Heart left ventricle (tissue), 16 donors: Measurements from ENCODE around the gene CLK2. TPM values are rescaled to one million over a fixed set of nuclear protein-coding genes. Genes with fewer than 3 reads are reported as not detected.
A peak's percentile ranks its signal among the peaks of the same experiment; 100 is the strongest.

ENCODE experiments used
- ATAC-seq, 4 donors: fragments of 200-7000 bp; cut with Tn5 transposase; one replicate each; pipeline ENCODE4 v1.9.1; 2020 to 2022; ENCODE audit warnings: moderate library complexity in 4 of 4, mild to moderate bottlenecking in 3 of 4, moderate number of reproducible peaks in 1 of 4
- DNase-seq, 5 donors: peaks; one replicate each; pipeline ENCODE4 v3.0.0-alpha.2; 2020
- H3K27ac ChIP-seq, 12 donors: fragments of 200-600 bp; sonication (generic) in 4 of 12; one replicate each; pipeline versions ENCODE4 v1.5.0 to v1.8.0; 2016 to 2022; ENCODE audit warnings: mild to moderate bottlenecking in 2 of 12
- H3K27me3 ChIP-seq, 9 donors: fragments of 200-600 bp; sonication (generic) in 2 of 9; one replicate each; pipeline versions ENCODE4 v1.5.1 to v1.8.0; 2016 to 2022; ENCODE audit warnings: mild to moderate bottlenecking in 3 of 9
- H3K36me3 ChIP-seq, 9 donors: fragments of 200-600 bp; sonication (generic) in 2 of 9; one replicate each; pipeline versions ENCODE4 v1.5.0 to v1.8.0; 2018 to 2022; ENCODE audit warnings: mild to moderate bottlenecking in 2 of 9
- H3K4me1 ChIP-seq, 12 donors: fragments of 200-600 bp; sonication (generic) in 4 of 12; one replicate each; pipeline versions ENCODE4 v1.5.0 to v1.8.0; 2016 to 2022; ENCODE audit warnings: mild to moderate bottlenecking in 3 of 12
- H3K4me3 ChIP-seq, 12 donors: fragments of 200-600 bp; sonication (generic) in 4 of 12; one replicate each; pipeline versions ENCODE4 v1.5.0 to v1.8.0; 2017 to 2022; ENCODE audit warnings: mild to moderate bottlenecking in 9 of 12, moderate library complexity in 4 of 12
- H3K9me3 ChIP-seq, 12 donors: fragments of 200-600 bp; sonication (generic) in 4 of 12; one replicate each; pipeline versions ENCODE4 v1.5.0 to v1.8.0; 2016 to 2022; ENCODE audit warnings: mild to moderate bottlenecking in 1 of 12
- POLR2A ChIP-seq, 2 donors: fragments of 450-650 bp; IDR thresholded peaks; one replicate each; pipeline ENCODE4 v1.6.1; 2017; ENCODE audit warnings: antibody characterized with exemption in 2 of 2, mild to moderate bottlenecking in 2 of 2, moderate library complexity in 2 of 2
- WGBS, 4 donors: extraction: QIAGEN DNeasy Blood & Tissue Kit in 2 of 4; methylation state at CpG; one replicate each; pipeline versions ENCODE4 v1.1.5 to v1.1.7; 2013 to 2018; 5-methylcytosine and 5-hydroxymethylcytosine counted together
- intact Hi-C, 10 donors: fragments of 100-400 bp; cut with DNase I; formaldehyde crosslinking; loops; one replicate each; pipeline versions ENCODE4 v1.11.1 to v1.14.2; 2022
- polyA plus RNA-seq, 2 donors: library from polyadenylated mRNA; stranded (reverse); fragments of 200-250 nt; gene quantifications; one replicate each; pipeline ENCODE4 v1.2.3, GENCODE V29; 2013
- total RNA-seq, 9 donors: library from RNA; depleted of rRNA in 2 of 9; stranded (reverse); fragments of >200 nt in 2 of 9; fragmentation: NEBNext Ultra II Directional in 3 of 9; extraction: Animal tissue kit (Norgen Biotek cat#: 25700) in 3 of 9; gene quantifications; one replicate each; pipeline versions ENCODE4 v1.1.0 to v1.2.4, GENCODE V29; 2016 to 2023
- TF ChIP-seq, protein P1 (sequence below), 12 donors: fragments of 200-600 bp; sonication (generic) in 4 of 12; IDR thresholded peaks; one replicate each; pipeline versions ENCODE4 v1.5.0 to v1.8.0; 2018 to 2022; ENCODE audit warnings: antibody characterized with exemption in 12 of 12, mild to moderate bottlenecking in 5 of 12
- donor health status: ischemic (EF 13 %, LVEDD 7.1; RV severe dilation, severe dysfunction).
- donor health status: healthy with polysubstance abuse.
- donor health status: DM: no; HTN: yes; CAD: no.
- donor health status: DM: no; HTN: no; CAD: no.
- donor health status: ischemic (EF 25% LVEDD 6.9; RV normal size, moderate dysfunction).
- donor health status: ischemic (EF 25% LVEDD 5.7; RV mildly dilated, moderate dysfunction).
- donor health status: healthy.
- donor health status: DM: yes; HTN: yes; CAD: no.
- donor health status: ischemic (EF 35%, LVEDD 5.7; RV mildly dilated, moderate dysfunction).
- donor health status: nonischemic (EF 11% LVEDD 7.7; RV severe dilation, severe dysfunction).
- donor health status: DM: yes; HTN: yes; CAD: no.
- donor health status: PGD.
- donor health status: ischemic (EF 29% LVEDD 5.4; RV normal size, mild dysfunction).
- donor health status: nonischemic (EF 23%, LVEDD 6.1; RV moderate dilation, normal function).

CLK2 gene
- total and polyA plus RNA-seq, 11 donors, result 9.6 to 26.1 (median 17.2) TPM

DNA sequence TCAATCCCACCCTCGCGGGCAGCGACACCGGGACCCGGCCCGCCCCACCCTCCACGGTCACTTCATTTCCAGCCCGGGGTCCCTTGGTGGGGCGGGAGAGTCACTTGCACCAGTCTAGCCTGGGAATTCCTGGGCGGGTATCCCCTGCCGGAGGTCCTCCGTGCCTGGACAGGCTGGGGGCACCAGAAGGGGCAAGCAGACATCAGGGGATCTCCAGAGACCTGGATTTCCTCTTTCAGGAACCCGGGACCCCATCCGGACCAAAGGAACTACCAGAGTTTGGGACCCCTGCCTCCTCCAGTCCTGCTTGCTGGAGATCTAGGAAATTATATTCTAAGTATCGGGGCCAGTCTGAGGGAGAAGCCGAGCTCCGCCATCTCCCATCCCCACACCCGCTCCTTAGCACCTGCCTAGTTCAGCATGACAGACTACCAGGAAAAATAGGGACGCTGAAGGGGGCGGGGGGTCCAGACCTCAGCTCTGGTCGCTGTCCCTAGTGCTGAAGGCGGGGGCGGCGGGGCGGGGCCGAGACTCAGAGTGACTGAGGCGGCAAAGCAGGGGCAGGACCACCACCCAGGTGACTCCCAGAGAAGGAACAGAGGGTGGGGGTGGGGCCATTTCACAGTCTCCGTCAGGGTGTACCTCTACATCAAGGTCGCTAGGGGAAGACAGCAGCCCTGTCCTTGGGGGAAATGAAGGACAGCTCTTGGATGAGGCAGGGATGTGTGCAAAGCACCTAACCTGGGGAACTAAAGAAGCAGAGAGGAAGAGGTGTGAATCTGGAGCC lies 4.8 kb upstream of the CLK2 start:
- DNase-seq (peak in 4 of 5 donors; percentile 53 to 66 (median 55)), ATAC-seq (peak in 2 of 4 donors; percentile 5 to 15)
- WGBS, 4 donors, result 1 to 2% (median 1%) methylated on average over 13 to 29 of the region's 29 CpGs
- Histone ChIP-seq H3K4me1 (peaks cover 0 to 29% (median 17%) of the 10 kb centered on the region in 12 donors), H3K27me3 (no peaks in the 10 kb centered on the region), H3K36me3 (no peaks in the 10 kb centered on the region), H3K9me3 (no peaks in the 10 kb centered on the region), H3K4me3 (peak overlapping the region; percentile 33 to 82 (median 70)), H3K27ac (peak overlapping the region in 9 of 12 donors; percentile 16 to 69 (median 53))
- intact Hi-C loops, result loop anchor here in 8 of 10 donors (1.0 to 5.0 kb wide), 5 partner anchors 27 to 45 kb away; partner anchors contain the start of genes RUSC1 (in 6 of the 8) and FDPS (in 4 of the 8)
- TF ChIP-seq, protein P1, sequence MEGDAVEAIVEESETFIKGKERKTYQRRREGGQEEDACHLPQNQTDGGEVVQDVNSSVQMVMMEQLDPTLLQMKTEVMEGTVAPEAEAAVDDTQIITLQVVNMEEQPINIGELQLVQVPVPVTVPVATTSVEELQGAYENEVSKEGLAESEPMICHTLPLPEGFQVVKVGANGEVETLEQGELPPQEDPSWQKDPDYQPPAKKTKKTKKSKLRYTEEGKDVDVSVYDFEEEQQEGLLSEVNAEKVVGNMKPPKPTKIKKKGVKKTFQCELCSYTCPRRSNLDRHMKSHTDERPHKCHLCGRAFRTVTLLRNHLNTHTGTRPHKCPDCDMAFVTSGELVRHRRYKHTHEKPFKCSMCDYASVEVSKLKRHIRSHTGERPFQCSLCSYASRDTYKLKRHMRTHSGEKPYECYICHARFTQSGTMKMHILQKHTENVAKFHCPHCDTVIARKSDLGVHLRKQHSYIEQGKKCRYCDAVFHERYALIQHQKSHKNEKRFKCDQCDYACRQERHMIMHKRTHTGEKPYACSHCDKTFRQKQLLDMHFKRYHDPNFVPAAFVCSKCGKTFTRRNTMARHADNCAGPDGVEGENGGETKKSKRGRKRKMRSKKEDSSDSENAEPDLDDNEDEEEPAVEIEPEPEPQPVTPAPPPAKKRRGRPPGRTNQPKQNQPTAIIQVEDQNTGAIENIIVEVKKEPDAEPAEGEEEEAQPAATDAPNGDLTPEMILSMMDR (IDR thresholded peaks at IDR 0.05), result peak in 4 of 12 donors; percentile 11 to 18 (median 15)
- TF ChIP-seq POLR2A (IDR thresholded peaks at IDR 0.05), result no peak

GRCh38 chr1:155277070-155277901 lies 4.0 kb upstream of the CLK2 start, which contains the start of gene HCN3:
Gene HCN3 (plus strand): TSS chr1:155277463. CDS start chr1:155277591, 128 bp downstream.
- intact Hi-C loops, result loop anchor here in 8 of 10 donors (1.0 to 5.0 kb wide), 4 partner anchors 31 to 46 kb away; partner anchors contain the start of genes RUSC1 (in 6 of the 8) and FDPS (in 4 of the 8)
- Histone ChIP-seq H3K36me3 (no peaks in the 10 kb centered on the region), H3K27ac (peak within 1 kb of the TSS; percentile 16 to 69 (median 52)), H3K9me3 (no peaks in the 10 kb centered on the region), H3K4me3 (peak within 1 kb of the TSS; percentile 33 to 82 (median 70)), H3K4me1 (peaks cover 4 to 31% (median 21%) of the 10 kb centered on the region in 12 donors), H3K27me3 (no peaks in the 10 kb centered on the region)
- WGBS, 4 donors, result 0 to 1% (median 1%) methylated on average over 40 to 68 of the region's 68 CpGs
- ATAC-seq (peak; percentile 89 to 94 (median 92)), DNase-seq (peak; percentile 98 to 99 (median 98))
- TF ChIP-seq, protein P1 (IDR thresholded peaks at IDR 0.05), result peak; percentile 58 to 98 (median 86)
- peak in 1 of 2 donors; percentile 25 for TF ChIP-seq POLR2A (IDR thresholded peaks at IDR 0.05)

- Histone ChIP-seq H3K36me3 (peaks cover 5 to 40% (median 38%) of the 10 kb centered on the region in 9 donors), H3K9me3 (no peaks in the 10 kb centered on the region), H3K4me1 (peaks cover 3 to 41% (median 28%) of the 10 kb centered on the region in 12 donors), H3K27me3 (no peaks in the 10 kb centered on the region), H3K27ac (peak overlapping the region; percentile 66 to 97 (median 95)), H3K4me3 (peak overlapping the region; percentile 67 to 94 (median 77))
- TF ChIP-seq POLR2A (IDR thresholded peaks at IDR 0.05), result no peak
- TF ChIP-seq, protein P1 (IDR thresholded peaks at IDR 0.05), result no peak
- WGBS, 4 donors, result 4 to 5% (median 5%) methylated on average over 37 to 44 of the region's 44 CpGs
- intact Hi-C loops, result loop anchor here in 2 of 10 donors (1.0 kb wide), 2 partner anchors 36 to 52 kb away; partner anchors contain the start of gene FDPS (in 1 of the 2)
- ATAC-seq (peak in 3 of 4 donors; percentile 12 to 59 (median 58)), DNase-seq (no peak)
Observed at GRCh38 chr1:155272466-155273342, 600 bp downstream of the CLK2 start.
